Endothelial cell of umbilical vein (primary cell): ENCODE measurements around the gene PNPLA1. TPM values are rescaled to one million over a fixed set of nuclear protein-coding genes. Genes with fewer than 3 reads are reported as not detected.

Source experiments
- BruUV-seq: library from RNA; stranded (reverse); fragments of 400-500 nt; replicated peaks from 2 replicates; lab custom pipeline; 2021; lab: Mats Ljungman, UMichigan
- CTCF ChIA-PET: fragments of 300-600, 350-600 bp; sonication (Branson Sonifier 250); formaldehyde crosslinking; loops from one replicate; lab custom pipeline; 2021; ENCODE audit warnings: antibody characterized with exemption, inconsistent platforms; lab: Charles Lee
- POLR2A ChIA-PET: fragments of 300-600, 350-600 bp; sonication (Branson Sonifier 250); formaldehyde crosslinking; loops from one replicate; lab custom pipeline; 2021; ENCODE audit warnings: antibody characterized with exemption, inconsistent platforms; lab: Charles Lee
- DNase-seq: peaks from one replicate; pipeline ENCODE4 v3.0.0-alpha.2; 2011; ENCODE audit warnings: low read depth, low spot score
- FAIRE-seq: peaks from 2 replicates; lab custom pipeline; 2011; peaks lifted over from hg19 to GRCh38; lab: Jason Lieb, UNC
- H2AFZ ChIP-seq: 2 replicates; pipeline ENCODE4 v1.6.0; 2012; ENCODE audit warnings: low read depth, low read length, control low read depth, inconsistent platforms
- H3K27ac ChIP-seq: 2 replicates; pipeline ENCODE4 v1.5.1; 2011; ENCODE audit warnings: low read depth, mild to moderate bottlenecking, control low read depth, low read length, moderate library complexity; ENCODE audit not compliant: insufficient read depth
- H3K27me3 ChIP-seq, 2 experiments: 2 replicates each; pipeline versions ENCODE4 v1.6.0 to v1.6.1; 2011; ENCODE audit warnings: low read length in 2 of 2, mixed read lengths in 1 of 2; ENCODE audit not compliant: control insufficient read depth in 2 of 2, insufficient read depth in 2 of 2
- H3K36me3 ChIP-seq, 2 experiments: 2 replicates in 1 of 2; 3 replicates in 1 of 2; pipeline ENCODE4 v1.5.1; 2011; ENCODE audit warnings: low read length in 2 of 2, mild to moderate bottlenecking in 1 of 2, moderate library complexity in 1 of 2; ENCODE audit not compliant: control insufficient read depth in 2 of 2, insufficient read depth in 2 of 2; ENCODE audit errors: extremely low read depth in 1 of 2
- H3K4me1 ChIP-seq: 3 replicates; pipeline ENCODE4 v1.5.1; 2011; ENCODE audit warnings: mild to moderate bottlenecking, low read length; ENCODE audit not compliant: control insufficient read depth, insufficient read depth; ENCODE audit errors: extremely low read depth
- H3K4me2 ChIP-seq: 2 replicates; pipeline ENCODE4 v1.6.1; 2011; ENCODE audit warnings: low read length, control low read depth, mixed read lengths; ENCODE audit not compliant: insufficient read depth
- H3K4me3 ChIP-seq, 3 experiments: fragments of 200-600 bp in 1 of 3; sonication (generic), shearing (Covaris generic) in 1 of 3; replicated peaks in 1 of 3; 2 replicates each; pipeline ENCODE4 v1.5.1; 2011 to 2016; ENCODE audit warnings: control low read depth in 3 of 3, low read length in 3 of 3, mild to moderate bottlenecking in 2 of 3, inconsistent platforms in 1 of 3, low read depth in 1 of 3, moderate library complexity in 1 of 3; ENCODE audit not compliant: insufficient read depth in 1 of 3
- H3K79me2 ChIP-seq: 2 replicates; pipeline ENCODE4 v1.6.0; 2012; ENCODE audit warnings: low read length, inconsistent platforms; ENCODE audit not compliant: control insufficient read depth, insufficient read depth
- H3K9ac ChIP-seq: replicated peaks from 2 replicates; pipeline ENCODE3; 2011; ENCODE audit warnings: low read length, control low read depth; ENCODE audit not compliant: insufficient read depth; ENCODE audit errors: extremely low read depth
- H3K9me1 ChIP-seq: replicated peaks from 3 replicates; pipeline ENCODE4 v1.6.0; 2011; ENCODE audit warnings: mild to moderate bottlenecking, low read length; ENCODE audit not compliant: control insufficient read depth, insufficient read depth; ENCODE audit errors: extremely low read depth
- H3K9me3 ChIP-seq: replicated peaks from 2 replicates; pipeline ENCODE4 v1.5.1; 2012; ENCODE audit warnings: low read length, inconsistent platforms; ENCODE audit not compliant: control insufficient read depth, insufficient read depth
- H4K20me1 ChIP-seq: replicated peaks from 2 replicates; pipeline ENCODE3; 2011; ENCODE audit warnings: mild to moderate bottlenecking, low read length; ENCODE audit not compliant: control insufficient read depth, insufficient read depth; ENCODE audit errors: extremely low read depth
- CTCF ChIP-seq, 2 donors: IDR thresholded peaks; 1 replicate in 1 of 2; 2 replicates in 1 of 2; pipeline ENCODE4 v1.5.1; 2011; ENCODE audit warnings: low read length in 2 of 2, mild to moderate bottlenecking in 2 of 2, moderate library complexity in 2 of 2, control low read depth in 1 of 2, inconsistent platforms in 1 of 2, low read depth in 1 of 2; ENCODE audit not compliant: insufficient read depth in 1 of 2; ENCODE audit errors: extremely low read depth in 1 of 2
- MAX ChIP-seq: IDR thresholded peaks from 2 replicates; pipeline ENCODE4 v1.6.1; 2011; ENCODE audit not compliant: insufficient read depth, insufficient read length
- dilution Hi-C: fragments of 300-500 bp; cut with MboI; formaldehyde crosslinking; loops from one replicate; pipeline ENCODE4 v1.15.0; 2019; ENCODE audit warnings: low sequenced_read_pairs; ENCODE audit not compliant: extremely low pct_ligation_motif_present
- intact Hi-C: fragments of 100-400 bp; cut with micrococcal nuclease; formaldehyde crosslinking; loops from one replicate; pipeline ENCODE4 v1.10.0; 2022
- polyA plus RNA-seq, 4 experiments: library from polyadenylated mRNA; depleted of rRNA in 3 of 4; stranded (reverse) in 3 of 4; unstranded in 1 of 4; fragments of >200 nt; gene quantifications; 2 replicates each; pipeline versions ENCODE4 v1.2.1 to v1.2.3, GENCODE V29; 2011 to 2012; ENCODE audit warnings: missing spikeins in 1 of 4
- total RNA-seq: library from RNA; stranded (reverse); gene quantifications from 2 replicates; pipeline ENCODE4 v1.2.3, GENCODE V29; 2021

PNPLA1 gene
- total and polyA plus RNA-seq, 2 donors (not counting 3 experiments of a cell fraction or from before 2014, with no cell fraction given): not detected

GRCh38 chr6:36340618-36341454 lies 71.0 kb downstream of the PNPLA1 start:
- BruUV-seq: no TSS peak
- TF ChIP-seq MAX (no peak), CTCF (IDR thresholded peaks at IDR 0.05; ENCODE audit: extremely low read depth in 1 of 2, insufficient read depth in 1 of 2, low read depth in 1 of 2, low read length in 2 of 2) (peak; percentile 98 to 99)
- H3K79me2 ChIP-seq: no peaks in the 10 kb centered on the region
- H3K27ac ChIP-seq: no peak overlapping the region
- CTCF ChIA-PET: interaction anchor here (0.7 to 13.2 kb wide), 48 partner anchors 8 to 348 kb away, joined by 3 to 373 read pairs (median 4); partner anchors contain the start of genes KCTD20 and PXT1
- peak overlapping the region; percentile 47 for H3K4me2 ChIP-seq
- peak; percentile 59 for DNase-seq
- H3K9ac ChIP-seq: peak overlapping the region; percentile 19
- POLR2A ChIA-PET: interaction anchor here (0.5 to 1.3 kb wide), 3 partner anchors 10 to 55 kb away, joined by 3 to 4 read pairs (median 3); no protein-coding TSS in a partner anchor
- no peaks in the 10 kb centered on the region for H3K9me3 ChIP-seq
- no peaks in the 10 kb centered on the region for H3K36me3 ChIP-seq
- dilution Hi-C loops: no loop called here
- FAIRE-seq: peak; percentile 78
- H4K20me1 ChIP-seq: no peaks in the 10 kb centered on the region
- no peaks in the 10 kb centered on the region for H3K9me1 ChIP-seq
- H3K4me1 ChIP-seq: peaks cover 4% of the 10 kb centered on the region
- H3K4me3 ChIP-seq: no peak overlapping the region
- intact Hi-C loops: loop anchor here (1.0 kb wide), 3 partner anchors 9 to 39 kb away; no protein-coding TSS in a partner anchor
- peak overlapping the region; percentile 55 for H2AFZ ChIP-seq
- peaks cover 36 to 43% of the 10 kb centered on the region in 2 experiments for H3K27me3 ChIP-seq
